ENCODE data around the gene MEGF11.

MEGF11 gene

DNA sequence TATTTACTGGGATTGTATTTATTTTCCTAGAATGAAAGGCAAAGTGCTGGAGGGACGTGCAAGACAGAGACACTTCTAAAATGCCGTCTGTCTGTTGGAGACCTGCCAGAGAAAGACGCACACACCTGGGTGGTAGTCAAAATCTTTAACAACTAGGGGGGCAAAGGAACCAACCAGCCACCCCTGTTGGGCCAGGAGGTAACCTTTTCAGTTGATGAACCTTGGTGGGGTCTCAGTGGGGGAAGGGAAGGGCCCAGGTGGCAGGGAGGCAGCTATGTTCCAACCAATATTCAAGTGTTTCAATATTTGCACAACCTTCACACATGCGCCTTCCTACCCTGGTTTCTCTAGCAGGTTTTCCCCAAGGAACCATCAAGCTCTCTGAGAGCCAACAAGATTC lies 99.0 kb downstream of the MEGF11 start:
- H3K27ac ChIP-seq = no peak overlapping the region
- H3K4me3 ChIP-seq = no peak overlapping the region

DNA sequence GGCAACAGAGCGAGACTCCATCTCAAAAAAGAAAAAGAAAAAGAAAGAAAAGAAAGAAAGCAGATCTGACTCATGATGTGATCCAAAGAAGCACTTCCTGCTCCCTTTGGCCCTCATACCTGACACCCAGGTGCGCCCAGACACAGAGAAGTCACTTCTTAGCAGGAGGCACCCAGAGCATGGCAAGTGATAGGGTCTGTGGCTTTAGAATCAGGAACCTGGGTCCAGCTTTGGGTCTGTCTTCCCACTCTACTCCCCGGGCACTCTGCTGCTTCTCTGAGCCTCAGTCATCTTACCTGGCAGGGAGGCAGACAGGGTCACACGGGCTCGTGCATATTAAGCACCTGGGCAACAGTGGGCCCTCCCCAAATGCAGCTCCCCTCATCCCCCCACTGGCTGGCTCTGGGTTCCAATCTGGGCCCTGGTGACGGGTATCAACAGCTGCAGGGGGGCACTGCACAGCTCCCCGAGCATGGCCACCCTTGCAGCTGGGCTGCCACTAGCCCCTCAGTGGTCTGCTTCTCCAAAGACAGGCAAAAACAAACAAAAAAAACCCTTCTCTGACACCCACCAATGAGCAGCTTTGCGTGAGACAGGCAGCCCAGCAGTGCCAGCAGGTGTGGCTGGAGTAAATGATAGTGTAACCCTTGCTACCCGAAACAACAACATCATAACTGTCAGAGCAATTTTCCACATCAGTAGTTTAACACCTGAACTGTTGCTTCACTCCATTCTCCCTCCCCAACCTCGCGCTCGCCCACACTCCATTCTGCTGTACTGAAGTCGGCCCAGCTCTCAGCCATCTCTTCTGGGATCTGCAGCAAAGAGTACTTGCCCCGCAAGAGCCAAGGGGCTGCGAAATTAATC lies 99.8 kb downstream of the MEGF11 start:
- no peak overlapping the region for H3K4me3 ChIP-seq

GRCh38 chr15:66152650-66153049 lies 100.9 kb downstream of the MEGF11 start:
- Histone ChIP-seq H3K4me3 (no peak overlapping the region), H3K27ac (no peak overlapping the region)

More for the DNA sequence above, 99.8 kb downstream of the MEGF11 start:
- H3K27ac ChIP-seq = no peak overlapping the region

- H3K4me3 ChIP-seq = no peak overlapping the region
- no peak overlapping the region for H3K27ac ChIP-seq
These were observed 101.7 kb downstream of the MEGF11 start for GRCh38 chr15:66151809-66152208.

GRCh38 chr15:66149871-66150270 lies 103.7 kb downstream of the MEGF11 start:
- Histone ChIP-seq H3K4me3 (no peak overlapping the region), H3K27ac (no peak overlapping the region)

GRCh38 chr15:66148187-66148586 lies 105.4 kb downstream of the MEGF11 start:
- no peak overlapping the region for H3K27ac ChIP-seq
- H3K4me3 ChIP-seq = no peak overlapping the region

DNA sequence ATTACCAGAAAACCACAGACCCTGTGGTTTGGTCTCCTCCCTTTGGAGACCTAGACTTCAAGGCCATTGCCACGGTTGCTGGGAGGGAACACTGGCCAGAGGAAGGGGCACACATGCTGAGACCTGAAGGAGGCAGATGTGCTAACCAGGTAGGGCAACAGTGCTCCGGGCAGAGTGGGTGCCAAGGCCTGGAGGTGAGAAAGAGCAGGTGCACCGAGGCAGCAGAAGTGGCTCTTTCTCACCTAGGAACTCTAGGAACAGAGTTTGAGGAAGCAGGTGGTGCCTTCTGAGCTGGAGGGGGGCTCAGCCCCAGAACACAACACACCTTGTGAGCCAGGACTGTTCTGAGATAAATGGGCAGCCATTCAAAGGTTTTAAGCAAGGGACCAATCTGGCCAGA lies 106.1 kb downstream of the MEGF11 start:
- no peak overlapping the region for H3K4me3 ChIP-seq
- no peak overlapping the region for H3K27ac ChIP-seq

- no peak overlapping the region for H3K27ac ChIP-seq
These were observed 107.8 kb downstream of the MEGF11 start for GRCh38 chr15:66145726-66146182.

DNA sequence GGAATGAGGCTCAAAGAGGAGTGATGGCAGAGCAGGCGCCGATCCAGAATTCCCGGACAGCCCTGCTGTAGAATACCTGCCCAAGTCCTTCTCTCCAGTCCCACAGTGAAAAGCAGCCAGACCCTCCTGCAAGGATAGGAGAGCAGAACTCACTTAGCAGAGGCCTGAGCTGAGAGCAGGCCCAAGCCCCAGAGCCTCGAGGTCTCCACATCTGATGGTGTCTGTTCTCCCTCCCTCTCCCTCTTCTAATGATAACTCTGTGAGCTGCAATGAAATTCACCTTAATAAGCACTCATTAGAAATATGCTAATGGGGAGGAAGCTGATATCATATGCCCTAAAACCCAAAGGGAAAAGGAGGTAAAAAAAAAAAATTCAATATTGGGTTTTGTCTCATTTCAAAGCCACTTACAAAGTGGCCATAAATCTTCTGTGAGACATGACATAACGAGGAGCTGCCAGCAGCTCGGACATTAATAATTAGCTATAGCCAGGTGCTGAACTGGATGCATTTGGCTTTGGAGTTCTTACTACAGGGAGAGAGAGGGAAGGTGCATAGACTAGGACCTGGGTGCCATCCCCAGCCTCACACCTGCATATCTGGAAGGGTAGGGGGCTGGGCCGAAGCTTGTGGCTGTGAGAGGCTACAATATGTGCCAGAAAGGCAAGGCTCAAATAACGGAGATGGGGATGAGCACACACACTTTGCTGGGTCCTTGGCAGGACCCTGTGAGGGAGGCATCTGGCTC lies 108.4 kb downstream of the MEGF11 start:
- H3K27ac ChIP-seq = no peak overlapping the region
- H3K4me3 ChIP-seq = no peak overlapping the region

More at GRCh38 chr15:66145726-66146182, 107.8 kb downstream of the MEGF11 start:
- H3K4me3 ChIP-seq = no peak overlapping the region

DNA sequence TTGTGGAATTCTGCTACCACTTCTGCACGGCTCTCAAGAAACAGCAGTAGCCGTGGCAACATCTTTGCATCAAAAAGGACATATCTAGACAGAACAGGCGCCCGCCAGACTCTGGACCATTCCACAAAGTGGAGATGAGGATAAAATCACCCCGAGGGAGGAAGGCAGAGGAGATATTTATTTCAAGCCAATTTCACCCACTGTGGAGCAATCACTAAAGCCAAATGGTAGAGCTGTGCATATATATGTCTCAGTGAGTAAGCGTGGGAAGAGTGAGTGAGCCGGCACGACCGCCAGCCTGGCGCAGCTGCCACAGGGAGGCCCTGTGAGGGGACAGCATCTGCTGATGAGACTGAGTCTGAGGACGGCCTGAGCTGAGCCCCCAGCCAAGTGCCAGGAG lies 111.3 kb downstream of the MEGF11 start:
- Histone ChIP-seq H3K27ac (no peak overlapping the region), H3K4me3 (no peak overlapping the region)

- Histone ChIP-seq H3K27ac (no peak overlapping the region), H3K4me3 (no peak overlapping the region)
These were observed 113.9 kb downstream of the MEGF11 start for GRCh38 chr15:66139591-66140207.

GRCh38 chr15:66138892-66139590 lies 114.5 kb downstream of the MEGF11 start:
- Histone ChIP-seq H3K4me3 (no peak overlapping the region), H3K27ac (no peak overlapping the region)

DNA sequence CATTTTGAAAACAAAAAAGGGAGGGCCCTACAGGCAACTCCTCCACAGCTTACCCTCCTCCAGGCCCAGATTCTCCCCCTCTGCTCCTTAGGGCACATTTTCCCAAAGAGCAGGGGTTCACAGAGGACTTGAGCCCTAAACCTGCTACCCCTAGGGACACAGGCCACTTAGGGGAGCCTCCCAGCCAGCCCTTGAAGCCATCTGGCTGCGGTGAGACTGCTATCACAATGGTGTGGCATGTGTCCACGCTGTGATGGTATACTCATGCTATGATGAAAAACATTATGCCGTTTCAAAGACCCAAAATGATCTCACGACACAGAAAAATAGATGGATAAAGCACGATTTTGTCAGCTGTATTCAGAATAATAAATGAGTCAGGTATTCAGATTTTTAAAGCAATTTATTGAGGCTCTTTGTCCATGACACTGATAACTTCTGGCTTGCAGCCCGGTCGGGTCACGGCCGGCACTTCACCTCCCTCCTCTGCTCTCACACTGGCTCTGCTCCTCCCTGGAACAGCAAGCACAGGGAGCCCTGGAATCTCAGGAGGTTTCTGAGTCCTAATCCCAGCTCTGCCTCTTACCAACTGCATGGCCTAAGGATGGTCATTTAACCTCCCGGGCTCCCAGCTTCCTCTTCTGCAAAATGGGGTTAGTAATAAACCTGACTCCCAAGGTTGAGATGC lies 115.3 kb downstream of the MEGF11 start:
- Histone ChIP-seq H3K4me3 (no peak overlapping the region), H3K27ac (no peak overlapping the region)

DNA sequence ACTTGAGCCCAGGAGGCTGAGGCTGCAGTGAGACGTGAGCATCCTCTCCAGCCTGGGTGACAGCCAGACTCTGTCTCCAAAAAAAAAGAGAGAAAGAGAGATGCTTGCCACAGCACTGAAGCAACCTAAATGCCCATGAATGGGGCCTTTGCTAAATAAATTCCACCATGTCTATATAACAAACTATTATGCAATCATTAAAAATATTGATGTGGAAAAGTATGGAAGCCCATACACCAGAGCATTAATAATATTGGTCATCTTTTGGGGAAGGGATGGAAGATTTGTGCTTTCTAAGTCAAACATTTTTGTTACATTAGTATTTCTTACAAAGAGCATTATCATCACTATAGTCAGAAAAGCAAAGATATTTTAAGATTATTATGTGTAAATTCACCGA lies 116.6 kb downstream of the MEGF11 start:
- H3K27ac ChIP-seq = no peak overlapping the region
- H3K4me3 ChIP-seq = no peak overlapping the region

DNA sequence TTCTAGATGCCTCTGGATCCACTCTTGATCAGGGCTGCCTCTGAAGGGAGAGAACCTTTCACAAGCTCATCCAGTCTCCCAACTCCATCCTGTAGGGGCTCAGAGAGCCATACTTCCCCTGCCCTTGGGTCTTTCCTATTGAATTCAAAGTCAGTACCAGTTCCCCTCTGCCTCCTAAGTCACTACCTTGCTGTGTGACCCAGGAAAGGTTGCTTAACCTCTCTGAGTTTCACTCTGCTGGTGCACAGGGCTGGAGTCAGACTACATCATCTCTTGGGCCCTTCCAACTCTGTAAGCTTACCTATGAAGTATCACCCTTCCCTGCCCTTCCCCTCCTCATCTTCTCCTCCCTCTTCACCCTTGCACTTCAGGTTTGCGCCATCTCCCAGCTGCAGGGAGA lies 117.9 kb downstream of the MEGF11 start:
- H3K4me3 ChIP-seq = no peak overlapping the region
- H3K27ac ChIP-seq = no peak overlapping the region

DNA sequence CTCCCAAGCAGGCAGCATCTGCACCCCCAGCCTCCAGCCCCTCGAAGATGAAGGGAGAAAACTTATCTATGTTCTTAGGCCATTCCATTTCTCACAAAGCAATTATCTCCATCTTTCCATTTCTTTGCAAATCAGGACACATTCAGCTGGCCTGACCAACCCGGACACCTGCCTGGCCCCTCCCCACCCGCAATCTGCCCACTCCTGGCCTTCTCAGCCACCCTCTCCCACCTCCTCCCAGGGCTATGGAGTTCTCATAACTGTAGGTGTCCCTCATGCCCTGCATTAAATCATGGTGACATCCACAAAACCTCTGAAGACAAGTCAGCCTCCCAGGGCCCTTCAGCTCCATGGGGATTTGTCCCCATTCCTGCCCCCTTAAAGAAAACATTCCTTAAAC lies 119.3 kb downstream of the MEGF11 start:
- Histone ChIP-seq H3K27ac (no peak overlapping the region), H3K4me3 (no peak overlapping the region)

GRCh38 chr15:66133247-66133885 lies 120.2 kb downstream of the MEGF11 start:
- Histone ChIP-seq H3K27ac (no peak overlapping the region), H3K4me3 (no peak overlapping the region)

DNA sequence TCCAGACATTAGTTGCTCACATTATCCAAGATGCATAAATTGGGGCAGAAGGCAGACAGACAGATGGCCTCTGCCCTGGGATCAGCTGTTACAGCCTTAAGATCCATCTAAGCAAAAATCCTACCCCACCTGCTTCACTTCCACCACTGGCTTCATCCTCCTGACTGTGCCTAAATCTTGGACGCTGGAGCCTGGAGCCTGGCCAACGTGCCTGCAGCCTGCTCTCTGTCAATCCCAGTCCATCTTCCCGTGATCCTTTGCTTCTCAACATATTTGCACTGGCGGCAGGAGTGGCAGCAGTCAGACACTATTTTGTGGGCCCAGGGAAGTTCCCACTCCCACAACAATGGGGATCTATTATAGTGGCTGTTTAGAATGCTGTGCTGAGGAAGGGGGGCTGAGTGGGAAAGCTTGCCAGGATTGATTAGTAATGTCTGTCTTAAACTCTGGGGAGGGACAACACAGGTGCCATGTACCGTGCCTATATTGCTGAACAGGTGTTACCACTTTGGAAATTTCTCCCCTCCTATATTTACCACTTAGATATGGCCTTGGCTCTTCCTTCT lies 121.2 kb downstream of the MEGF11 start:
- Histone ChIP-seq H3K27ac (no peak overlapping the region), H3K4me3 (no peak overlapping the region)

GRCh38 chr15:66131831-66132230 lies 121.7 kb downstream of the MEGF11 start:
- H3K4me3 ChIP-seq = no peak overlapping the region
- H3K27ac ChIP-seq = no peak overlapping the region
